HL-60 (cell line): ENCODE results near the gene SLC6A5.

Experiments used
- DNase-seq, 2 experiments: peaks; one replicate each; pipeline ENCODE4 v3.0.0-alpha.2; 2010 to 2020; ENCODE audit warnings: low read depth in 1 of 2, low spot score in 1 of 2
- H3K27ac ChIP-seq: fragments of 250-450 bp; sonication (Bioruptor Pico); replicated peaks from 2 replicates; pipeline ENCODE4 v1.5.1; 2020; ENCODE audit warnings: mild to moderate bottlenecking, moderate library complexity
- H3K27me3 ChIP-seq: fragments of 250-450 bp; sonication (Bioruptor Pico); 2 replicates; pipeline ENCODE4 v1.5.1; 2021; ENCODE audit warnings: mild to moderate bottlenecking, moderate library complexity; ENCODE audit not compliant: insufficient read depth, poor library complexity, severe bottlenecking
- H3K4me3 ChIP-seq: replicated peaks from 2 replicates; pipeline ENCODE4 v1.5.1; 2011; ENCODE audit warnings: mild to moderate bottlenecking, control low read depth, low read length; ENCODE audit not compliant: insufficient read depth
- GABPA ChIP-seq: IDR thresholded peaks from 2 replicates; pipeline ENCODE4 v1.6.1; 2012; ENCODE audit warnings: low read depth
- POLR2AphosphoS5 ChIP-seq: IDR thresholded peaks from 2 replicates; pipeline ENCODE4 v1.6.1; 2012; ENCODE audit warnings: low read depth
- REST ChIP-seq: IDR thresholded peaks from 2 replicates; pipeline ENCODE4 v1.6.1; 2012; ENCODE audit warnings: low read depth; ENCODE audit not compliant: insufficient replicate concordance
- SPI1 ChIP-seq: IDR thresholded peaks from 2 replicates; pipeline ENCODE4 v1.6.1; 2012; ENCODE audit warnings: low read depth, mild to moderate bottlenecking, borderline replicate concordance
- TF ChIP-seq, protein P1 (sequence below): IDR thresholded peaks from one replicate; pipeline ENCODE4 v1.5.1; 2011; ENCODE audit warnings: low read length, control low read depth, inconsistent platforms; ENCODE audit not compliant: insufficient read depth

The SLC6A5 gene

GRCh38 chr11:20654038-20654437 lies 54.6 kb downstream of the SLC6A5 start:
- Histone ChIP-seq H3K27me3 (peaks cover 5% of the 10 kb centered on the region), H3K27ac (no peak overlapping the region), H3K4me3 (no peak overlapping the region)
- DNase-seq = no peak
- no peak for TF ChIP-seq GABPA
- TF ChIP-seq SPI1 = no peak
- TF ChIP-seq POLR2AphosphoS5 = no peak
- TF ChIP-seq REST = no peak
- TF ChIP-seq, protein P1, sequence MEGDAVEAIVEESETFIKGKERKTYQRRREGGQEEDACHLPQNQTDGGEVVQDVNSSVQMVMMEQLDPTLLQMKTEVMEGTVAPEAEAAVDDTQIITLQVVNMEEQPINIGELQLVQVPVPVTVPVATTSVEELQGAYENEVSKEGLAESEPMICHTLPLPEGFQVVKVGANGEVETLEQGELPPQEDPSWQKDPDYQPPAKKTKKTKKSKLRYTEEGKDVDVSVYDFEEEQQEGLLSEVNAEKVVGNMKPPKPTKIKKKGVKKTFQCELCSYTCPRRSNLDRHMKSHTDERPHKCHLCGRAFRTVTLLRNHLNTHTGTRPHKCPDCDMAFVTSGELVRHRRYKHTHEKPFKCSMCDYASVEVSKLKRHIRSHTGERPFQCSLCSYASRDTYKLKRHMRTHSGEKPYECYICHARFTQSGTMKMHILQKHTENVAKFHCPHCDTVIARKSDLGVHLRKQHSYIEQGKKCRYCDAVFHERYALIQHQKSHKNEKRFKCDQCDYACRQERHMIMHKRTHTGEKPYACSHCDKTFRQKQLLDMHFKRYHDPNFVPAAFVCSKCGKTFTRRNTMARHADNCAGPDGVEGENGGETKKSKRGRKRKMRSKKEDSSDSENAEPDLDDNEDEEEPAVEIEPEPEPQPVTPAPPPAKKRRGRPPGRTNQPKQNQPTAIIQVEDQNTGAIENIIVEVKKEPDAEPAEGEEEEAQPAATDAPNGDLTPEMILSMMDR = no peak

GRCh38 chr11:20656901-20657300 lies 57.5 kb downstream of the SLC6A5 start:
- DNase-seq = no peak

GRCh38 chr11:20658135-20658534 lies 58.7 kb downstream of the SLC6A5 start:
- peaks cover 5% of the 10 kb centered on the region for H3K27me3 ChIP-seq
- H3K4me3 ChIP-seq = no peak overlapping the region
- no peak for DNase-seq
- TF ChIP-seq, protein P1 = no peak
- TF ChIP-seq GABPA (no peak), POLR2AphosphoS5 (no peak), REST (no peak), SPI1 (no peak)
- no peak overlapping the region for H3K27ac ChIP-seq

More at GRCh38 chr11:20656901-20657300, 57.5 kb downstream of the SLC6A5 start:
- Histone ChIP-seq H3K27me3 (peaks cover 5% of the 10 kb centered on the region), H3K4me3 (no peak overlapping the region), H3K27ac (no peak overlapping the region)
- TF ChIP-seq, protein P1 = no peak
- TF ChIP-seq GABPA (no peak), REST (no peak), SPI1 (no peak), POLR2AphosphoS5 (no peak)
